HG02884 (cell line): ENCODE results near the gene COL23A1.

Experiments used
- ATAC-seq: cut with Tn5 transposase; IDR thresholded peaks from one replicate; pipeline ENCODE4 v1.9.1; 2021; ENCODE audit warnings: mild to moderate bottlenecking, moderate library complexity; ENCODE audit not compliant: unreplicated experiment

COL23A1 gene

DNA sequence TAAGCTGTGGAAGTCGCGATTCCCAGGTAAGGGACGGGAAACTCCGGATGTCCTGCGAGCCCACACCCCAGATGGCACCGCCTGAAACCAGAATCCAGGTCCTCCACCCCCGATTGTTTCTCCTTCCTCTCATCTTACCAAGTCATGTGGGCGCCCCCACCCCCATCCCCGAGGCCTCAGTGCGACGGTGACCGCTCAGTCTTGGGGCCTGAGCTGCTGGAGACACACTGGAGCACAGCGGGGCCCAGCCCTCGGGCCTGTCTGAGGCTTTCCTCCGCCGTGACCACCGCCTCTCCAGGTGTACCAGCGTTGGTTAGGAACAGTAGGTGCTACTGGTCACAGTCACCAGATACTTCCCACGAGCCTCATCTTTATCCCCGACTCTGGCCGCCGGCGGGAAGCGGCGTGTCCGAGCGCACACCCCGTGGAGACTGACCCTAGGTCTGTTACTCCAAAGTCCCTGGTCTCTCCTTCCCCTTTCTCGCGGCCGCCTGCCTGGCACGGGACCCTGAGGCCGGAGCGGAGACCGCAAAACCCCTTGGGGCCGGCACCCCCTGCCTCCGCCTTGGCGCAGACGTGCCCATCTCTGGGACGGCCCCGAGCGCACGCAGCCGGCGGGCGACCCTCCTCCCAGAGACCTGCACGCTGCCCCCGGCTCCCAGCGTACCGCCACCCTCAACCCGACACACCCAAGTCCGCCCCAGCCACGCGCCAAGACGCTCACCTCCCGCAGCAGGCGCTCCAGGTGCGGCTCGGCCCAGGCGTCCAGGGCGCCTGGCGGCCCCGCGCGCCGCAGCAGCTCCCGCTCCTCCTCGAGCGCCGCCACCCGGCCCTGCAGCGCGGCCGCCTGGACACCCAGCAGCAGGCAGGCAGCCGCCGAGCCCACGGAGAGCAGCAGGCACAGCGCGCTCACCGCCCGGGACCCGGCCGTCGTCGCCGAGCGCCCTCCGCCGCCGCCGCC, 733 bp downstream of the COL23A1 start:
- ATAC-seq, result no peak

GRCh38 chr5:178588769-178589168, 1.4 kb downstream of the COL23A1 start:
- no peak for ATAC-seq

DNA sequence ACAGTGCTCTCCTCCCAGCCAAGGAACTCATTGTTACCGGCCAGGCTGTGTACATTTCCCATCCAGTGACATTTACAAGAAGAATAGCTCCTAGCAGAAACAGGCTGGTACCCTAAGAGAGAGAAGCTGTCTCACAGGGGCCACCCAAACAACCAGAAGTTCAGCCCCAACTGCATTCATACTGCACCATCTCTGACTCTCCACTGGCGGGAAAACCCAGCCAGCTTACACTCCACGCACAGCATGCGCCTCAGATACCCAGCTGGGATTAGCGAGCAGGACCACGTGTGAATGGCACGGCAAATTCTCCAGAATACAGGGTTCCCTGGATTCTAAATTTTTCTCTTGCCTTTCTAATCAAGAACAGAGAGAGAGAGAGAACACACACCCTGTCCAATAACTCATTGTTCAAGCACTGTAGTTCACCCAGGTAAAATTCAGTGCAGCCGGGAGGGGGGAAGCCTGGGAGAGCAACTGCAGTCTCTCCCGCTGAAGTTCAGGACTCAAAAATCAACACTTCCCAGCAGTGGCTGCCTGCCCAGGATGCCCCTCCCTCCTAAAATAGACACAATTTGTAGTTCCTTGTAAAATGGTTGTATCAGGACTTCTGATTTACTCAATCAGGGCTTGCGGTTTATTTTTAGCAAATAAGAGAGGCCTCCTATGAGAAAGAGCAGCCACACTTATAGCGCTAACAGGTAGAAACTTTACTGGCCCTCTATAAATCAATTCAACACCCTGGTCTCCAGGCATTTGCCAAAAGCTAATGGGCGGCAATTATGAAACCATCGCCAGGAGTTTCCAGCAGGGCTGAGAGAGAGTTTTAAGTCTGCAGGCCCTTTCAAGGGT, 2.2 kb downstream of the COL23A1 start:
- ATAC-seq, result no peak

GRCh38 chr5:178586396-178586795, 3.8 kb downstream of the COL23A1 start:
- ATAC-seq, result no peak

DNA sequence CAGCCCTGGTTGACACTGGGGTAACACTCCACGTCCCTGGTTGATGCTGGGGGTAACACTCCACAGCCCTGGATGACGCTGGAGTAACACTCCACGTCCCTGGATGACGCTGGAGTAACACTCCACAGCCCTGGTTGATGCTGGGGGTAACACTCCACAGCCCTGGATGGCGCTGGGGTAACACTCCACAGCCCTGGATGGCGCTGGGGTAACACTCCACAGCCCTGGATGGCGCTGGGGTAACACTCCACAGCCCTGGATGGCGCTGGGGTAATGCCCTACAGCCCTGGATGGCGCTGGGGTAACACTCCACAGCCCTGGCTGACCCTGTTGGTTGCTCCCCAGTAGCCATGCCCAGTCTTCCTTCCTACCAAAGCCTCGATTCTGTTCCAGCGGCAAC, 4.8 kb downstream of the COL23A1 start:
- ATAC-seq, result peak; percentile 84

DNA sequence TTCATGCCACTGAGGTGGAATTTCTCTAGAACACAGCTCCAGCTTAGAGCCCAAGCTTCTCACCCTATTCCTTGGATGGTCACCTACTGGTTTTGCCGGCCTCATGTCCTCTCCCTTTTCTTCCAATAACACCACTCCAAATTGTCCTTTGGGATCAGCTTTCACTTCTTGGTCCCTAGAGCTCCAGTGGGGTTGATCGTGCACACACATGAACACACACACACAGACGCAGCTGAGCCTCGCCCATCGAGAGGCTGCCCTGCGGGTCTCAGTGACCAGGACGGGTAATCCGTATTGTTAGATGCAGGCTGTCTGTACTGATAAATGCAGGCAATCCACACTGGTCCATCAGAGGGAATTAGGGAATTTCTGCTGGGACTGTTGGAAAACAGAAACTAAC, 6.9 kb downstream of the COL23A1 start:
- no peak for ATAC-seq

GRCh38 chr5:178582291-178582690, 7.9 kb downstream of the COL23A1 start:
- ATAC-seq, result no peak

- ATAC-seq, result no peak
Observed at GRCh38 chr5:178581621-178582020, 8.6 kb downstream of the COL23A1 start.

DNA sequence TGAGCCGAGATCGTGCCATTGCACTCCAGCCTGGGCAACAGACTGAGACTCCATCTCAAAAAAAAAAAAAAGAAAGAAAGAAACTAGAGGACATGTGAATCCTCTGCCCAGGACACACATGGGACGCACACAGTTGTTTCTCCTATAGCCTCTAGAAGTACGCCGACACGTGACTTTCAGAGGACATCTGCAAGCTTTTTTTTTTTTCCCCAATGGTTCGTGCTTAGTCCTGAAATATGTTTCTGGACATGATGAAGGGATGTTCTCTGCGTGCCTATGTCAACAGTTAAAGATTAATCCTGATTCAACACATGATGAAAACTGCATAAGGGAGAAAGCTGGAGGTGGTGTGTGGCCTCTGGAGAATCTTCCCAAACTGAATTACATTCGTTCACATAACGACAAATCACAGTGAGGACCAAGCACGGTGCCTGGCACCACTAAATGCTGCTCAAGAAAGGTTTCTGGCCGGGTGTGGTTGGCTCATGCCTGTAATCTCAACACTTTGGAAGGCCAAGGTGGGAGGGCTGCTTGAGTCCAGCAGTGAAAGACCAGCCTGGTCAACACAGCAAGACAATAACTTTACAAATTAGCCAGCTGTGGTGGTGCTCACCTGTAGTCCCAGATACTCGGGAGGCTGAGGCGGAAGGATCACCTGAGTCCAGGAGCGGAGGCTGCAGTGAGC, 9.8 kb downstream of the COL23A1 start:
- ATAC-seq, result no peak

- ATAC-seq, result no peak
Observed at GRCh38 chr5:178577944-178578343, 12.2 kb downstream of the COL23A1 start.

GRCh38 chr5:178577376-178577839, 12.8 kb downstream of the COL23A1 start:
- ATAC-seq, result no peak

DNA sequence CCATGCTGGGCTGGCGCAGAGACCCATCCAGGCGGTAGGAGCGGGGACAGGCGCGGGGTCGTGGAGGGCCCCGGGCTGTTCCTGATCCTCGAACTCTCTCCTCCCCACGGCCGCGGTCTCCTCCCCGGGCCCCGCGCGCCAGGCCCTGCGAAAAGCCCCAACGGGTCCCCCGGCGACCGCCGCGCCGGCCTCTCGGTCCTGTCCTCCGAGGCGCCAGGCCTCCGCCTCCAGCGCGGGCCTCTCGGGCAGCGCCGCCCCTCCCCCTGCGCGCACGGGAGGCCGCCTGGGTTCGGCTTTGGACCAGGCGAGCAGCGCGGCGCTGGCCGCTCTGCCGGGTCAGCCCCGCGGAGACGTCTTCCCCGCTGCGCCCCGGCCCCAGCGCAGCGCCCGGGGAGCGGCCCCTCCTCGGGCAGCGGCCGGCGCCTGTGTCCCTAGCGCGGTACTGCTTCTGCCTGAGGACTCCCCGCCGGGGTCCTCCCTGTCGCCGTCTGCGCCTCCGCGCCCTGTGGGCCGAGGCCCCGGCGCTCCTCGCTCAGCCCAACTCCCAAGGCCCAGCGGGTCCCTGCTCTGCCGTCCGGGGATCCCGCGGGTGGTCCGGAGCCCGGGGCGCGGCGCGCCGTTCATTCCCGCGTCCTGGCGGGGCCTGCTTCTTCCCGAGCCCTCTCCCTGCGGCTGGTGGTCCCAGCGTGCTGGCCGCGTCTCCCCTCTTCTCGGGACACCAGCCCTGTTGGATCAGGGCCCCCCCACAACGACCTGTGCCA, 13.4 kb downstream of the COL23A1 start:
- ATAC-seq, result no peak

- no peak for ATAC-seq
Observed at GRCh38 chr5:178573216-178573615, 17.0 kb downstream of the COL23A1 start.

- no peak for ATAC-seq
Observed at GRCh38 chr5:178572617-178573016, 17.6 kb downstream of the COL23A1 start.

DNA sequence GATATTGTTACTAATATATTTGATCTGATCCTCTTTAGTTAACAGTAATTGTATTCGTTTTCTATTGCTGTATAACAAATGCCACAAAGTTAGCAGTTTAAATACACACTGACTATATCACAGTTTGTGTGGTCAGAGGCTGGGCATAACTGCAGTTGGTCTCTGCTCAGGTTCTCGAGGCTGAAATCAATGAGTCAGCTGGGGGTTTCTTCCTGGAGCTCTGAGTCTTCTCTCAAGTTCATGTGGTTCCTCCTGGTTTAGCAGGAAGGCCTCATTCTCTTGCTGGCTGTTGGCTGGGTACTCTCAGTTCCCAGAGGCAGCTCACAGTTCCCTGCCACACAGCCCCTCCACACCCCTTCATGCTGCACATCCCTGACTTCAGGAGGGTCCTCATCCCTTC, 20.7 kb downstream of the COL23A1 start:
- no peak for ATAC-seq

DNA sequence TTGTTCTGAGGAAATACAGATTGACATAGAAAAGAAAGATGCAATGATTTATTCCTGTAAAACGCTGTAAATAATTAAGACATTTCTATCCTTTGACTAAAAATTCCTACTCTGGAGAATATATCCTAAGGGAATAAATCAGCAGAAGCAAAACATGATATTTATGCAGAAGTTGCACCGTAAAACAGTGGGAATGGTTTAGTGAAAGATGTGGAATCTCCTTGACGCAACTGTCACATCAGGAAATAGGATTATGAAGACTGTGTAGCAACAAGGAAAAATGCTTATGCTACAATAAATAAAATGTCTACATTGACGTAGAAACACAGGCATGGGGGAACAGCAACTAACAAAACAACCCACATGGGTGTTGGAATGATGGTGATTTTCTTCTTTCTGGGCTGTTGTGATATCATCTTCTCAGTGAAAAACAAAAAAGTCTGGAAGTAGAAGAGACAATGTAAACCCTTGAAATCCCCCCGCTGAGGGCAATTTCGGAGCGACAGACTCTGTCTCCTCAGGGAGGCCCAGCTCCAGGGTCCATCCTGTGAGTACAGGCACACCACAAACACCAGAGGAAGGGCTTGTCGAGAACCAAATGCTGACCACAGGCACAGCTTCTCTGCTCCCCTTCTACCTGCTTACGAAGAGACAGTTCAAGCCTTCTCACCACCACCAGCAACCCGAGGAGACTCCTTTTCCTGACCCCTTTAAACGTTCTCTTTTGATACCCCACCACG, 25.2 kb downstream of the COL23A1 start:
- no peak for ATAC-seq

GRCh38 chr5:178564397-178564796, 25.8 kb downstream of the COL23A1 start:
- ATAC-seq, result no peak

GRCh38 chr5:178563621-178564020, 26.6 kb downstream of the COL23A1 start:
- no peak for ATAC-seq

GRCh38 chr5:178561746-178562264, 28.4 kb downstream of the COL23A1 start:
- ATAC-seq, result no peak
